ENCODE measurements around the gene C11orf16. TPM values are rescaled to one million over a fixed set of nuclear protein-coding genes. Genes with fewer than 3 reads are reported as not detected.
"Not testable (repeated sequence)": the region's sequence is repeated elsewhere in the genome, so short reads cannot be mapped to it uniquely, and the experiment has no call there.

The C11orf16 gene
- total RNA-seq, 1 experiment from 2014 or later, result not detected

- H3K36me3 ChIP-seq (ENCODE audit: control insufficient read depth, insufficient read depth, low read length), result no peaks in the 10 kb centered on the region
- DNase-seq, result no peak
- H3K4me1 ChIP-seq, result no peaks in the 10 kb centered on the region
- no peak for TF ChIP-seq CTCF (IDR thresholded peaks at IDR 0.05; ENCODE audit: insufficient read depth in 1 of 2, low read depth in 1 of 2, low read length in 1 of 2, severe bottlenecking in 1 of 2, unreplicated experiment in 1 of 2)
- Mint-ChIP-seq H3K27me3 (ENCODE audit: insufficient read depth, unreplicated experiment) (peaks cover 9% of the 10 kb centered on the region), H3K9me3 (ENCODE audit: unreplicated experiment) (no peaks in the 10 kb centered on the region), H3K36me3 (ENCODE audit: insufficient read depth, unreplicated experiment) (peaks cover 6% of the 10 kb centered on the region), H3K4me3 (ENCODE audit: unreplicated experiment) (no peak overlapping the region), H3K4me1 (ENCODE audit: low read depth, unreplicated experiment) (peaks cover 8% of the 10 kb centered on the region), H3K27ac (ENCODE audit: unreplicated experiment) (no peak overlapping the region)
- no TSS peak for BruUV-seq (replicated peaks)
- ChIA-PET CTCF (no interaction called here), POLR2A (no interaction called here)
- no peaks in the 10 kb centered on the region for H3K27me3 ChIP-seq (replicated peaks; ENCODE audit: control insufficient read depth, insufficient read depth, low read length)
- intact Hi-C loops (cut with micrococcal nuclease; ENCODE audit: unreplicated experiment), result no loop called here
- H3K4me3 ChIP-seq (ENCODE audit: low read depth, low read length), result no peak overlapping the region
- peaks cover 7% of the 10 kb centered on the region for H3K9me3 ChIP-seq
Observed at GRCh38 chr11:8905528-8906165, 27.1 kb downstream of the C11orf16 start.

GRCh38 chr11:8899119-8899753, 33.5 kb downstream of the C11orf16 start:
- TF ChIP-seq CTCF (IDR thresholded peaks at IDR 0.05; ENCODE audit: insufficient read depth in 1 of 2, low read depth in 1 of 2, low read length in 1 of 2, severe bottlenecking in 1 of 2, unreplicated experiment in 1 of 2), result no peak
- intact Hi-C loops (cut with micrococcal nuclease; ENCODE audit: unreplicated experiment), result no loop called here
- H3K27me3 ChIP-seq (replicated peaks; ENCODE audit: control insufficient read depth, insufficient read depth, low read length), result no peaks in the 10 kb centered on the region
- H3K36me3 ChIP-seq (ENCODE audit: control insufficient read depth, insufficient read depth, low read length), result no peaks in the 10 kb centered on the region
- Mint-ChIP-seq H3K4me3 (ENCODE audit: unreplicated experiment) (no peak overlapping the region), H3K27ac (ENCODE audit: unreplicated experiment) (no peak overlapping the region), H3K27me3 (ENCODE audit: insufficient read depth, unreplicated experiment) (peaks cover 2% of the 10 kb centered on the region), H3K36me3 (ENCODE audit: insufficient read depth, unreplicated experiment) (no peaks in the 10 kb centered on the region), H3K9me3 (ENCODE audit: unreplicated experiment) (peaks cover 15% of the 10 kb centered on the region), H3K4me1 (ENCODE audit: low read depth, unreplicated experiment) (no peaks in the 10 kb centered on the region)
- ChIA-PET POLR2A (no interaction called here), CTCF (no interaction called here)
- DNase-seq, result no peak
- peaks cover 24% of the 10 kb centered on the region for H3K9me3 ChIP-seq
- BruUV-seq (replicated peaks), result no TSS peak
- H3K4me3 ChIP-seq (ENCODE audit: low read depth, low read length), result no peak overlapping the region
- H3K4me1 ChIP-seq, result no peaks in the 10 kb centered on the region

GRCh38 chr11:8891185-8891584, 41.6 kb downstream of the C11orf16 start:
- DNase-seq; H3K27me3 ChIP-seq (replicated peaks; ENCODE audit: control insufficient read depth, insufficient read depth, low read length); H3K4me3 ChIP-seq (ENCODE audit: low read depth, low read length); H3K27ac Mint-ChIP-seq (ENCODE audit: unreplicated experiment); H3K4me3 Mint-ChIP-seq (ENCODE audit: unreplicated experiment); H3K36me3 Mint-ChIP-seq (ENCODE audit: insufficient read depth, unreplicated experiment); H3K27me3 Mint-ChIP-seq (ENCODE audit: insufficient read depth, unreplicated experiment); H3K9me3 ChIP-seq; CTCF ChIA-PET; POLR2A ChIA-PET; H3K4me1 Mint-ChIP-seq (ENCODE audit: low read depth, unreplicated experiment); intact Hi-C loops (cut with micrococcal nuclease; ENCODE audit: unreplicated experiment); H3K36me3 ChIP-seq (ENCODE audit: control insufficient read depth, insufficient read depth, low read length); H3K4me1 ChIP-seq; H3K9me3 Mint-ChIP-seq (ENCODE audit: unreplicated experiment); BruUV-seq (replicated peaks): not testable (repeated sequence)
